PC-9 (cell line): ENCODE measurements around the gene TBC1D5. TPM values are rescaled to one million over a fixed set of nuclear protein-coding genes. Genes with fewer than 3 reads are reported as not detected.
A peak's percentile ranks its signal among the peaks of the same experiment; 100 is the strongest.

Source experiments
- BruUV-seq: library from RNA; stranded (reverse); fragments of 400-500 nt; replicated peaks from 2 replicates; lab custom pipeline; 2021; lab: Mats Ljungman, UMichigan
- CTCF ChIA-PET: fragments of 300-600 bp; sonication (Branson Sonifier 250); formaldehyde crosslinking; loops from one replicate; lab custom pipeline; 2022; ENCODE audit warnings: antibody characterized with exemption; lab: Charles Lee
- POLR2A ChIA-PET: fragments of 300-600 bp; sonication (Branson Sonifier 250); formaldehyde crosslinking; loops from one replicate; lab custom pipeline; 2022; ENCODE audit warnings: antibody characterized with exemption; ENCODE audit not compliant: unreplicated experiment; lab: Charles Lee
- DNase-seq, 2 experiments: peaks; one replicate each; pipeline versions ENCODE4 v3.0.0 to v3.0.0-alpha.2; 2015 to 2022; ENCODE audit warnings: mixed read lengths in 1 of 2
- H2AFZ ChIP-seq: fragments of 200-600 bp; sonication (generic); 2 replicates; pipeline ENCODE4 v1.8.1; 2017; ENCODE audit warnings: antibody characterized with exemption
- H3F3A ChIP-seq: fragments of 200-600 bp; sonication (generic); 2 replicates; pipeline ENCODE4 v1.8.1; 2017; ENCODE audit warnings: antibody characterized with exemption, mild to moderate bottlenecking, low read depth; ENCODE audit not compliant: insufficient read depth
- H3K27ac ChIP-seq: fragments of 200-600 bp; sonication (generic); 2 replicates; pipeline ENCODE4 v1.6.1; 2016; ENCODE audit warnings: mixed run types
- H3K27me3 ChIP-seq: fragments of 200-600 bp; sonication (generic); 2 replicates; pipeline ENCODE4 v1.6.1; 2016; ENCODE audit warnings: low read depth, mixed run types; ENCODE audit not compliant: insufficient read depth
- H3K36me3 ChIP-seq: fragments of 200-600 bp; sonication (generic); 2 replicates; pipeline ENCODE4 v1.6.1; 2016; ENCODE audit warnings: low read depth, mixed run types
- H3K4me1 ChIP-seq: fragments of 200-600 bp; sonication (generic); replicated peaks from 2 replicates; pipeline ENCODE4 v1.6.1; 2016; ENCODE audit warnings: mixed run types; ENCODE audit not compliant: insufficient read depth
- H3K4me2 ChIP-seq: fragments of 200-600 bp; sonication (generic); 2 replicates; pipeline ENCODE4 v1.6.1; 2017; ENCODE audit warnings: mixed run types
- H3K4me3 ChIP-seq: fragments of 200-600 bp; sonication (generic); 2 replicates; pipeline ENCODE4 v1.6.1; 2016; ENCODE audit warnings: mixed run types
- H3K79me2 ChIP-seq: fragments of 200-600 bp; sonication (generic); 2 replicates; pipeline ENCODE4 v1.6.1; 2017; ENCODE audit warnings: low read depth, mixed run types
- H3K9me2 ChIP-seq: fragments of 200-600 bp; sonication (generic); 2 replicates; pipeline ENCODE4 v1.8.1; 2017; ENCODE audit warnings: mild to moderate bottlenecking; ENCODE audit not compliant: insufficient read depth
- H3K9me3 ChIP-seq: fragments of 200-600 bp; sonication (generic); 2 replicates; pipeline ENCODE4 v1.8.1; 2016; ENCODE audit warnings: low read depth; ENCODE audit not compliant: insufficient read depth
- H4K20me1 ChIP-seq: fragments of 200-600 bp; sonication (generic); 2 replicates; pipeline ENCODE4 v1.8.1; 2017; ENCODE audit not compliant: insufficient read depth
- CTCF ChIP-seq: fragments of 200-600 bp; sonication (generic); conservative IDR thresholded peaks from 2 replicates; pipeline ENCODE4 v1.6.1; 2017; ENCODE audit warnings: mixed run types, antibody characterized with exemption, mild to moderate bottlenecking, moderate library complexity
- EZH2 ChIP-seq: fragments of 200-600 bp; sonication (generic); IDR thresholded peaks from 2 replicates; pipeline ENCODE4 v1.8.0; 2017; ENCODE audit warnings: antibody characterized with exemption, low read depth
- intact Hi-C: fragments of 100-400 bp; cut with micrococcal nuclease; formaldehyde crosslinking; loops from one replicate; pipeline ENCODE4 v1.10.0; 2022; ENCODE audit not compliant: unreplicated experiment
- total RNA-seq: library from RNA; stranded (reverse); gene quantifications from 2 replicates; pipeline ENCODE4 v1.2.3, GENCODE V29; 2021

TBC1D5 gene
- total RNA-seq, 1 experiment from 2014 or later = 54.0 TPM

- Histone ChIP-seq H4K20me1 (no peaks in the 10 kb centered on the region), H3F3A (no peaks in the 10 kb centered on the region), H2AFZ (no peak overlapping the region), H3K9me3 (peaks cover 4% of the 10 kb centered on the region; the same call in 1 of the 2 replicates), H3K4me3 (no peak overlapping the region), H3K4me1 (no peaks in the 10 kb centered on the region), H3K9me2 (no peaks in the 10 kb centered on the region), H3K79me2 (no peaks in the 10 kb centered on the region), H3K27ac (no peak overlapping the region), H3K4me2 (no peak overlapping the region), H3K36me3 (no peaks in the 10 kb centered on the region), H3K27me3 (no peaks in the 10 kb centered on the region)
- ChIA-PET CTCF (no interaction called here), POLR2A (no interaction called here)
- BruUV-seq = no TSS peak
- no peak for DNase-seq
- no peak for TF ChIP-seq EZH2
- no peak for TF ChIP-seq CTCF
- intact Hi-C loops = no loop called here
Observed at GRCh38 chr3:17243621-17244020, 498.8 kb downstream of the TBC1D5 start.

- no peaks in the 10 kb centered on the region for H3K9me3 ChIP-seq
- no peak for DNase-seq
- H3K27ac ChIP-seq = no peak overlapping the region
- no peaks in the 10 kb centered on the region for H3F3A ChIP-seq
- no peaks in the 10 kb centered on the region for H3K9me2 ChIP-seq
- intact Hi-C loops = loop anchor here (10.0 kb wide), 1 partner anchor 205 kb away; no protein-coding TSS in a partner anchor
- TF ChIP-seq CTCF (no peak), EZH2 (no peak)
- H3K27me3 ChIP-seq = no peaks in the 10 kb centered on the region
- no peak overlapping the region for H3K4me3 ChIP-seq
- no peak overlapping the region for H3K4me2 ChIP-seq
- CTCF ChIA-PET = no interaction called here
- H3K79me2 ChIP-seq = no peaks in the 10 kb centered on the region
- peaks cover 7% of the 10 kb centered on the region for H3K4me1 ChIP-seq
- H2AFZ ChIP-seq = no peak overlapping the region
- no peaks in the 10 kb centered on the region for H4K20me1 ChIP-seq
- POLR2A ChIA-PET = no interaction called here
- H3K36me3 ChIP-seq = no peaks in the 10 kb centered on the region
- BruUV-seq = no TSS peak
Observed at GRCh38 chr3:17239417-17239816, 503.0 kb downstream of the TBC1D5 start.

GRCh38 chr3:17238023-17238422 is 504.4 kb downstream of the TBC1D5 start:
- intact Hi-C loops = loop anchor here (10.0 kb wide), 1 partner anchor 203 kb away; no protein-coding TSS in a partner anchor
- Histone ChIP-seq H3K4me1 (peaks cover 12% of the 10 kb centered on the region), H2AFZ (no peak overlapping the region; the same call in 1 of the 2 replicates), H3K4me2 (no peak overlapping the region), H4K20me1 (no peaks in the 10 kb centered on the region), H3K27me3 (no peaks in the 10 kb centered on the region), H3K4me3 (no peak overlapping the region), H3K27ac (peak overlapping the region; percentile 34), H3K36me3 (no peaks in the 10 kb centered on the region), H3F3A (peaks cover 5% of the 10 kb centered on the region; the same call in 1 of the 2 replicates), H3K9me2 (no peaks in the 10 kb centered on the region), H3K9me3 (no peaks in the 10 kb centered on the region), H3K79me2 (no peaks in the 10 kb centered on the region)
- CTCF ChIA-PET = no interaction called here
- TF ChIP-seq CTCF (no peak), EZH2 (no peak)
- BruUV-seq = no TSS peak
- no peak for DNase-seq
- POLR2A ChIA-PET = no interaction called here
